GM04504 (cell line): ENCODE data around the gene ETV4.

Source experiments
- DNase-seq: peaks from one replicate; pipeline ENCODE4 v3.0.0-alpha.2; 2012; ENCODE audit warnings: low read depth

ETV4 gene

DNA sequence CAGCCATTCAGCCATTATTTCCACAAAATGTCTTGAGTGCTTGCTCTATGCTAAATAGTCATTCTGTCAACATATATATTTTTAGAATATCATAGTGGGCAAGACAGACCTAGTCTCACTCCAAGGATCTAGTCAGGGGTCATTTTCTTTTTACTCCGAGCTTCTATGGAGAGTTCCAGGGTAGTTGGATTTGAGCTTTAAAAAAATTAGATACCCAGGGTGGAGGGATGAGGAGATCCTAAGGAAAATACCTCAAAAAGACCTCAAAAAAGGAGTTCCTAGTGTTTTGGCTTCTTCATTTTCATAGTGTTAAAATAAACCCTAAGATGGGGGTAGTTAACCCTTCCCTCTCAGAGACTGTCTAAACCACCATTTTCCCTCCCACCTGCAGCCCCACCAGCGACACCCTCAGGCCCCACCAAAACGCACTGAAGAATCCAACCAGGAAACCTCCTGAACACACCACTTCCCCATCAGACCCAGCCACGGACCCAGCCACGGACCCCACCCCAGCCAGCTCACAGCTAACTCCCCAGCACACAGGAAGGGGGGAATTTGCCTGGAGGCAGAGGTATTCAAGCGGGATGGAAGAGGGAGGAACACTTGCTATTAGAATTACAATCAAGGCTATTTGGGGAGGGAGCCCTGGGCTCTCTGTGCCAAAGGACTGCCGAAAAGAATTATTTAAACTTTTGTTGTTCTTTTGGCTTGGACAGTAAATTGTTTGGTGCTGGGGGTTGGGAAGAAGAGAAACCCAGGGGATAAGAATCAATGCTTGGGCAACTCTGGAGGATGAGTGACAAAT, 2.2 kb downstream of the ETV4 start:
- DNase-seq, result no peak

DNA sequence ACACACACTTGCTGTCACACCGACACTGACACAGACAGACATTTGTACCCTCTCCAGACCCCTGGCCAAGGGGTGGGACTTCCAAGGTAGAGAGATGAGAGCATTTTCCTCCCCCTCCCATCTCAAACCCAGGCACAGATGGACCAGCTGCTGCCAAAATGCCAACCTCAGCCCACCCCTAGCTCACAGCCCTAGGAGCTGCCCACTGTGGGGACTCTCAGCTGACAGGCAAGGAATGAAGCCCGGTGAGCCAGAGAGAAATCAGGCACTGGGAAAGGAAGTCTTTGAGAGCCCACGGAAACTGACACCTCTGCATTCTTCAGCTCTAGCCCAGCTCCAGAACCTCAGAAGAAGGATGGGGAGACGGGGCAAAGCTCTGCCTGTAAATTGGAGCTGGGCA, 2.8 kb downstream of the ETV4 start:
- DNase-seq, result no peak

- DNase-seq, result no peak
These were observed 3.3 kb downstream of the ETV4 start for GRCh38 chr17:43542859-43543258.

GRCh38 chr17:43540821-43541674, 5.1 kb downstream of the ETV4 start:
- no peak for DNase-seq

- no peak for DNase-seq
These were observed 9.7 kb downstream of the ETV4 start for GRCh38 chr17:43536236-43536992.

- DNase-seq, result no peak
These were observed 11.2 kb downstream of the ETV4 start for GRCh38 chr17:43534909-43535308.

DNA sequence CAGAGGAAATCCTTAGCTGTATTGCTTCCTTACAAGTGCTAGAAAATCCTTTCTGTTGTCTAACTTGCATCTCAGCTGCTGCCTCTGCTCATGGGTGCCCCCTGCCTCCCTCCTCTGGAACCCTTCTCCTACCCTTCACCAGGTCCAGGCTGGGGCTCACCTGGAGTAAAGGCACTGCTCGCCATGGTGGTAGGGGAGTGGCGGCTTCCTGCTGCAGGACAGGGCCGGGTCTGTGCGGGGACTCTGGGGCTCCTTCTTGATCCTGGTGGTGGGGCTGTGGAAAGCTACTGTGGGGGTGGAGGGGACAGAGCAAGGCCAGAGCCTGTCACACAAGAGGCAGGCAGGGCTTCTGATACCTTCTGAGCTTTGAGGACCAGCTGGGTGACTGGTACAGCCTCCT, 12.4 kb downstream of the ETV4 start:
- no peak for DNase-seq

GRCh38 chr17:43532581-43532980, 13.6 kb downstream of the ETV4 start:
- DNase-seq, result no peak

- DNase-seq, result no peak
These were observed 14.2 kb downstream of the ETV4 start for GRCh38 chr17:43531955-43532354.

GRCh38 chr17:43531082-43531378, 15.1 kb downstream of the ETV4 start:
- DNase-seq, result no peak

- no peak for DNase-seq
These were observed 15.7 kb downstream of the ETV4 start for GRCh38 chr17:43530288-43531081.

DNA sequence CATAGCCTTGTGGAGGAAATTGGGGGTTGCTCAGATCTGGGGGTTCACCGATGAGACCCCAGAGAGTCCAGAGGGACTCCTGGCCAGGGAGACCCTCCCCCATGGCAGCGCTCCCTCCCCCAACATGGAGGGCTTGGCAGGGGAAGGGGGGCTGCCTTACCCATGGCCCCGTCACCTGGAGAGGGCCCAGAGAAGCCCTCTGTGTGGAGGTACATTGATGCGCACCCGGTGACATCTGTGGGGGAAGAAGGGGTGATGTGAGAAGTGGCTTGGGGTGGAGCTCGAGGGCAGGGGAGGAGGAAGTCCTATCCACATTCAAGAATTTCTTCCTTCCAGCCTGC, 16.2 kb downstream of the ETV4 start:
- DNase-seq, result no peak

GRCh38 chr17:43528988-43529814, 16.9 kb downstream of the ETV4 start:
- DNase-seq, result no peak

GRCh38 chr17:43528319-43528987, 17.7 kb downstream of the ETV4 start:
- DNase-seq, result no peak

DNA sequence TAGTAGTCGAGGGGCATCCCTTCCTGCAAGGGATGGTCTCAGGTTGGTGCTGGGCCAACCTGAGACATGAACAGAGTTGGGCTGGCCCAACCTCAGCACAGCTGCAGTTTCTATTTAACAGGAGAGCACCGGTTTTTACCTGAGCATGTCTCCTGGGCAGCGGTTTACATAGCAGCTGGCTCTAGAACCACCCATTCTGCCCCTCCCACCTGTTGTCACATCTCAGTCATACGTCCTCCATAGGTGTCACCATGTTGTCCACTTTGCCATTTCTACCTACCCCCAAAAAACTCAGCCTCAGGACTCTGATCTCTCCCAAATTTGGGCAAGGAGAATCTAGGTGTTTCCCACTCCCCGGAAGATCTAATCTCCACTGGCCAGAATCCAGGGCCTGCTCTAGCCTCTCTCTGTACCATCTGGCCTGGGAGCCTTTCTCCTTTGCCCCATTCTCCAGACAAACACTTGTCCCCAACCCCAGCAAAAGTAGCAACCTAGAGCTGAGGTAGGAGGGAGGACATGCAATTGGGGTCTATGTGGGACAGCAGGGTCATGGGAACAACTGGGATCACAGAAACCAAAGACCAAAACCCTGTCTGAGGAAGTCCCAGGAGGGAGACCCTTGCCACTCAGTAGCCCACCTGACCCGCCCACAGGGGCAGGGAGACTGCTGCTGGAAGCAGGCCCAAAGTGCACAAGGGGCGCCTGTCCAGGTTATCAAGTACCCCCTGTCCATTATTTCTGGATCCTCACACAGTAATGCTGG, 19.1 kb downstream of the ETV4 start:
- DNase-seq, result no peak

- DNase-seq, result no peak
These were observed 21.1 kb downstream of the ETV4 start for GRCh38 chr17:43524945-43525575.

DNA sequence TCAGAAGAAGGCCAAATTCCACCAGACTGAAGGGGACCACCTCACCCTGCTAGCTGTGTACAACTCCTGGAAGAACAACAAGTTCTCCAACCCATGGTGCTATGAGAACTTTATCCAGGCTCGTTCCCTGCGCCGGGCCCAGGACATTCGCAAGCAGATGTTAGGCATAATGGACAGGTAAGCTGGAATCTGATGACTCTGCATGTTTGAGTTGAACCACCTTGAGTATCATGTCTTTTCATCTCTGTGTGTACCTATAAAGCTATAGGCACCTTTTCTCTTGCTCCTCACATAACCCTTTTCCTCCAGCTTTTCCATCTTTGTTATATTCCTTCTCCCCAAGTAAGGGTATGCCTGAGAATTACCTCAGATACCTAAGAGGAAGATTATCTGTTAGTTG, 24.8 kb downstream of the ETV4 start:
- no peak for DNase-seq

DNA sequence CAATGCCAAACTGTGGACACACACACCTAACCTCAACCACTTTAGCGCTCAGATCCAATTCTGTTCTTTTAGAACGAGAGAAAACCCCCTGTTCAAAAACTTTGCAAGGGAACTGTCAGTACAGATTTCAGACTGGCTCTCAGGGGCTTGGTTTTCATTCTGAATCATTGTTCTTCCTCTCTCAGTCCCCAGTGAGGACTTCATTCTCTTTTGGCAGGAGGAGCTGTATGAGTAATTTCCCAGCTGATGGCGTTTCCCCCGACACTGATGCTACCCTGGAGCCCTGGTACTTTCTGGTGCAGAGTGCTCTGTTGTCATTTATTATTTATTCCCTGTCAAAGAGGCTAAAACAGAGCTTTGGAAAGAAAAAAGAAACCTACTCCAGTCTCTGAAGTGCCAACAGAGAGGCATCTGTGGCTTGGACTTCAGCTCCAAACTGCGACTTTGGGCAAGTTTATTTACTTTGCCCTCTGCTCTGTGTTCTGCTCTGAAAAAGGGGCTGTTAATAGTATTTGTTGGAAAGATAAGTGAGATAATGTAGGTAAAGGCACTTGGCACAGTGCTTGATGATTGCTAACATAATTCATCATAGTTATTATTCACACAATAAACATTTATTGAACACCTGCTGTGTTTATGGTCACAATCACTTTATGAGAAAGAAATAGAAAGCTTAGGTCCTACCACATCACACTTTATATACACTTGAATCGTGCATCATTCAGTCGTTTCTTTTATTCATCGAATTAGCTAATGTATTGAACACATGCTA, 28.3 kb downstream of the ETV4 start:
- DNase-seq, result peak; percentile 48

- peak; percentile 10 for DNase-seq
These were observed 29.0 kb downstream of the ETV4 start for GRCh38 chr17:43517161-43517560.
